GM23338 (cell line): ENCODE measurements around the gene HINT2. TPM values are rescaled to one million over a fixed set of nuclear protein-coding genes. Genes with fewer than 3 reads are reported as not detected.

ENCODE experiments used
- ATAC-seq: fragments of 200-7000 bp; cut with Tn5 transposase; 3 replicates; pipeline ENCODE4 v1.9.1; 2020
- DNase-seq: peaks from one replicate; pipeline ENCODE4 v3.0.0-alpha.2; 2015; ENCODE audit warnings: low spot score
- H2AFZ ChIP-seq: fragments of 200-600 bp; sonication (generic); 2 replicates; pipeline ENCODE4 v1.8.0; 2016; ENCODE audit warnings: antibody characterized with exemption, mild to moderate bottlenecking, moderate library complexity
- H3F3A ChIP-seq: fragments of 200-600 bp; sonication (generic); replicated peaks from 2 replicates; pipeline ENCODE4 v1.8.0; 2017; ENCODE audit warnings: antibody characterized with exemption, mixed run types, low read depth
- H3K27ac ChIP-seq: fragments of 200-600 bp; sonication (generic); 2 replicates; pipeline ENCODE4 v1.6.1; 2016; ENCODE audit warnings: low read depth
- H3K27me3 ChIP-seq: fragments of 200-600 bp; sonication (generic); 2 replicates; pipeline ENCODE4 v1.8.0; 2016; ENCODE audit warnings: mild to moderate bottlenecking, mixed run types, moderate library complexity; ENCODE audit not compliant: insufficient read depth
- H3K36me3 ChIP-seq: fragments of 200-600 bp; sonication (generic); 2 replicates; pipeline ENCODE4 v1.8.0; 2016; ENCODE audit warnings: mild to moderate bottlenecking; ENCODE audit not compliant: insufficient read depth
- H3K4me1 ChIP-seq: fragments of 200-600 bp; sonication (generic); 2 replicates; pipeline ENCODE4 v1.8.0; 2016; ENCODE audit warnings: mild to moderate bottlenecking, moderate library complexity; ENCODE audit not compliant: insufficient read depth
- H3K4me2 ChIP-seq: fragments of 200-600 bp; sonication (generic); 2 replicates; pipeline ENCODE4 v1.7.1; 2017; ENCODE audit warnings: mixed run types
- H3K4me3 ChIP-seq: fragments of 200-600 bp; sonication (generic); 2 replicates; pipeline ENCODE4 v1.6.1; 2016; ENCODE audit warnings: mixed run types
- H3K79me2 ChIP-seq: fragments of 200-600 bp; sonication (generic); replicated peaks from 2 replicates; pipeline ENCODE4 v1.8.0; 2017; ENCODE audit warnings: mild to moderate bottlenecking; ENCODE audit not compliant: insufficient read depth
- H3K9me2 ChIP-seq: fragments of 200-600 bp; sonication (generic); 2 replicates; pipeline ENCODE4 v1.8.0; 2017; ENCODE audit not compliant: insufficient read depth
- H4K20me1 ChIP-seq: fragments of 200-600 bp; sonication (generic); replicated peaks from 2 replicates; pipeline ENCODE4 v1.8.0; 2017; ENCODE audit warnings: mild to moderate bottlenecking; ENCODE audit not compliant: insufficient read depth
- H3K27ac Mint-ChIP-seq: 2 replicates; pipeline ENCODE4 v1.8.0; 2020; ENCODE audit warnings: inconsistent platforms, mild to moderate bottlenecking, moderate library complexity, mixed read lengths
- H3K27me3 Mint-ChIP-seq: 3 replicates; pipeline ENCODE4 v1.8.0; 2022; ENCODE audit warnings: low read depth, mild to moderate bottlenecking, moderate library complexity, mixed read lengths, inconsistent platforms; ENCODE audit not compliant: insufficient read depth, poor library complexity
- H3K36me3 Mint-ChIP-seq: 3 replicates; pipeline ENCODE4 v1.8.0; 2021; ENCODE audit warnings: low read depth, mild to moderate bottlenecking, inconsistent platforms, moderate library complexity, mixed read lengths
- H3K4me1 Mint-ChIP-seq: 3 replicates; pipeline ENCODE4 v1.8.0; 2020; ENCODE audit warnings: mild to moderate bottlenecking, inconsistent platforms, mixed read lengths
- H3K4me3 Mint-ChIP-seq: 3 replicates; pipeline ENCODE4 v1.8.0; 2021; ENCODE audit warnings: moderate library complexity, mild to moderate bottlenecking, inconsistent platforms, mixed read lengths
- H3K9me3 Mint-ChIP-seq: 3 replicates; pipeline ENCODE4 v1.8.0; 2020; ENCODE audit warnings: moderate library complexity, mild to moderate bottlenecking, inconsistent platforms, mixed read lengths
- ETS1 ChIP-seq: IDR thresholded peaks from 2 replicates; pipeline ENCODE4 v1.6.1; 2016; ENCODE audit warnings: antibody characterized with exemption
- EZH2 ChIP-seq: fragments of 200-600 bp; sonication (generic); IDR thresholded peaks from one replicate; pipeline ENCODE4 v1.8.0; 2017; ENCODE audit warnings: antibody characterized with exemption, mild to moderate bottlenecking, low read depth; ENCODE audit not compliant: unreplicated experiment
- EZH2phosphoT487 ChIP-seq: fragments of 200-600 bp; sonication (generic); IDR thresholded peaks from one replicate; pipeline ENCODE4 v1.8.1; 2018; ENCODE audit warnings: antibody characterized with exemption; ENCODE audit not compliant: unreplicated experiment
- JUNB ChIP-seq: IDR thresholded peaks from one replicate; pipeline ENCODE4 v1.6.1; 2016; ENCODE audit warnings: antibody characterized with exemption; ENCODE audit not compliant: unreplicated experiment
- NANOG ChIP-seq: IDR thresholded peaks from 2 replicates; pipeline ENCODE4 v1.6.1; 2016; ENCODE audit warnings: antibody characterized with exemption, borderline replicate concordance
- POLR2AphosphoS5 ChIP-seq: IDR thresholded peaks from 2 replicates; pipeline ENCODE4 v1.6.1; 2016; ENCODE audit warnings: antibody characterized with exemption, low read depth
- REST ChIP-seq: IDR thresholded peaks from one replicate; pipeline ENCODE4 v1.6.1; 2018; ENCODE audit warnings: antibody characterized with exemption; ENCODE audit not compliant: unreplicated experiment
- STAT1 ChIP-seq: IDR thresholded peaks from one replicate; pipeline ENCODE4 v1.6.1; 2016; ENCODE audit warnings: antibody characterized with exemption; ENCODE audit not compliant: unreplicated experiment
- ZNF114 ChIP-seq: fragments of 250-450 bp; sonication (Bioruptor Pico); IDR thresholded peaks from 2 replicates; pipeline ENCODE4 v1.5.0; 2020; ENCODE audit warnings: mild to moderate bottlenecking, moderate library complexity
- ZNF331 ChIP-seq: fragments of 250-450 bp; sonication (Bioruptor Pico); IDR thresholded peaks from 2 replicates; pipeline ENCODE4 v1.5.0; 2020; ENCODE audit warnings: low read depth, mild to moderate bottlenecking, moderate library complexity
- polyA plus RNA-seq: library from polyadenylated mRNA; unstranded; fragments of >200 nt; fragmentation: Nextera tagmentation; extraction: Ambion mirVana; gene quantifications from 2 replicates; pipeline ENCODE4 v1.2.1, GENCODE V29; 2016
- total RNA-seq: library from RNA; depleted of rRNA; stranded (reverse); fragments of >200 nt; shearing (Covaris generic); gene quantifications from 2 replicates; pipeline ENCODE4 v1.2.3, GENCODE V29; 2014
- TF ChIP-seq, protein P1 (sequence below), 2 experiments: fragments of 200-600 bp in 1 of 2; sonication (generic) in 1 of 2; conservative IDR thresholded peaks; 2 replicates each; pipeline versions ENCODE4 v1.5.1 to v1.6.1; 2016 to 2017; ENCODE audit warnings: antibody characterized with exemption in 2 of 2, low read depth in 2 of 2, mild to moderate bottlenecking in 2 of 2, moderate library complexity in 1 of 2

The HINT2 gene
- total and polyA plus RNA-seq, 2 experiments from 2014 or later = 20.9 to 69.9 TPM

DNA sequence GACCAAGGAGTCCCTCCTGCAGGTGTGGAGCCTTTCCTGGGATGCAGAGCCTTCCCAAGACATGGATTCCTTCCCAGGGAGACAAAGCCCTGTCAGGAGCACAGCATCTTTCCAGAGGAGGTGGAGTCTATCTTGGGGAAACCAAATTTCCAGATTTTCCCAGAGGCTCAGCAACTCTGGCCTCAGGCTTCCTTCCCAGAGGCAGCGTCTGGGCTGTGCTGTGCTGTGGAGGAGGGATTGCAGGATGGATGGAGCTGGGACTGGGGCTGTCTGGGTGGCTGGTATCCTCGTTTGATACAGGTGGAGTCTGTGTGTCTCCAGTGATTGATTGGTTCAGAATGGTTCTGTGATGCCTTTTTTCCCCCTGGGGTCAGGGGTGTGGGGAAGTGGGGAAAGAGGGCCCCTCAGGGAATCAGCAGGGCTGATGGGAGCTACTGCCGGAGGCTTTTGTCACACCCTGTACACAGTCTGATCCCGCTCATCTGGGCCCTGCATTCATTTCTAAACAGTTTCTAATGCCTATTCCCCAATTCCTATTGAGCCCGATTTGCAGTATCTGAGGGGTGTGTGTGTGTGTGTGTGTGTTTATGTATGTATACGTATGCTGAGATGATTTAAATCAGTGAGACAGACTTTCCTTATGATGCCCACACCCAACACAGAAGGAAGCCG lies 39.4 kb upstream of the HINT2 start (continued):
- TF ChIP-seq EZH2phosphoT487 = no peak
- TF ChIP-seq ZNF331 = no peak
- TF ChIP-seq ZNF114 (CRISPR knock-in tag) = no peak
- no peak for TF ChIP-seq ETS1

DNA sequence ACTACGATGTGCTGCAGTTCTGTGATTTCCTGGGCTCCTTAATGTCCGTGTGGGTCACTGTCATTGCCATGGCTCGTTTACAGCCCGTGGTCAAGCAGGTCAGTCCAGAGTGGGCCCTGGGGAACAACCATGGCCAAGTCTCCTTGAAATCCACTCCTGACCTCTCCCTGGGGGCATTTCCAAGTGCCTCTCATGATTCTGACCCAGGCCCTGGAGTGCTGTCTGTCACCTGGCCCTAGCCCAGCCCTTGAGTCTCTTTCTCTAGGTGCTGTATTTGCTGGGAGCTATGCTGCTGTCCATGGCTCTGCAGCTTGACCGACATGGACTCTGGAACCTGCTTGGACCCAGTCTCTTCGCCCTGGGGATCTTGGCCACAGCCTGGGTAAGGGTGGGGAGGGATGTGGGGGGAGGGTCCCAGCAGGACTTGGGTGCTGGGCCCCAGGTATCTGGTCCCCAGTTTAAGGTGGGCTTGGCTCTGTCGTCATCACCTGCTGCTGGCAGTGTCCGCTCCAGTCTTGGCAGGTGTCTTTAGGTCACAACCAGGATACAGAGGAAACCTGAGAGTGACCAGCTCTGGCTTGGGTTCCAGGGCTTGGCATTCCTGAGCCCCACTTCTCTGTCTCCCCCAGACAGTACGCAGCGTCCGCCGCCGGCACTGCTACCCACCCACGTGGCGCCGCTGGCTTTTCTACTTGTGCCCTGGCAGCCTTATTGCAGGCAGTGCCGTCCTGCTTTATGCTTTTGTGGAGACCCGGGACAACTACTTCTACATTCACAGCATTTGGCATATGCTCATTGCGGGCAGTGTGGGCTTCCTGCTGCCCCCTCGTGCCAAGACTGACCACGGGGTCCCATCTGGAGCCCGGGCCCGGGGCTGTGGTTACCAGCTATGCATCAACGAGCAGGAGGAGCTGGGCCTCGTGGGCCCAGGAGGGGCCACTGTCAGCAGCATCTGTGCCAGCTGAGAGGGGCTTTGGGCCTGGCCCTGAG lies 38.3 kb upstream of the HINT2 start:
- no peak overlapping the region for H2AFZ ChIP-seq
- Mint-ChIP-seq H3K27ac (no peak overlapping the region), H3K4me1 (no peaks in the 10 kb centered on the region), H3K4me3 (no peak overlapping the region), H3K9me3 (no peaks in the 10 kb centered on the region), H3K36me3 (peaks cover under 1% of the 10 kb centered on the region; the same call in 2 of the 3 replicates), H3K27me3 (peaks cover 2% of the 10 kb centered on the region)
- no peak overlapping the region for H3K4me2 ChIP-seq
- H3K27me3 ChIP-seq = no peaks in the 10 kb centered on the region
- H4K20me1 ChIP-seq = no peaks in the 10 kb centered on the region
- no peak overlapping the region for H3K4me3 ChIP-seq
- DNase-seq (no peak), ATAC-seq (no peak)
- H3F3A ChIP-seq = no peaks in the 10 kb centered on the region
- TF ChIP-seq, protein P1, sequence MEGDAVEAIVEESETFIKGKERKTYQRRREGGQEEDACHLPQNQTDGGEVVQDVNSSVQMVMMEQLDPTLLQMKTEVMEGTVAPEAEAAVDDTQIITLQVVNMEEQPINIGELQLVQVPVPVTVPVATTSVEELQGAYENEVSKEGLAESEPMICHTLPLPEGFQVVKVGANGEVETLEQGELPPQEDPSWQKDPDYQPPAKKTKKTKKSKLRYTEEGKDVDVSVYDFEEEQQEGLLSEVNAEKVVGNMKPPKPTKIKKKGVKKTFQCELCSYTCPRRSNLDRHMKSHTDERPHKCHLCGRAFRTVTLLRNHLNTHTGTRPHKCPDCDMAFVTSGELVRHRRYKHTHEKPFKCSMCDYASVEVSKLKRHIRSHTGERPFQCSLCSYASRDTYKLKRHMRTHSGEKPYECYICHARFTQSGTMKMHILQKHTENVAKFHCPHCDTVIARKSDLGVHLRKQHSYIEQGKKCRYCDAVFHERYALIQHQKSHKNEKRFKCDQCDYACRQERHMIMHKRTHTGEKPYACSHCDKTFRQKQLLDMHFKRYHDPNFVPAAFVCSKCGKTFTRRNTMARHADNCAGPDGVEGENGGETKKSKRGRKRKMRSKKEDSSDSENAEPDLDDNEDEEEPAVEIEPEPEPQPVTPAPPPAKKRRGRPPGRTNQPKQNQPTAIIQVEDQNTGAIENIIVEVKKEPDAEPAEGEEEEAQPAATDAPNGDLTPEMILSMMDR (conservative IDR thresholded peaks at IDR 0.05; ENCODE audit: low read depth in 2 of 2) = no peak
- TF ChIP-seq STAT1 = no peak
- no peak for TF ChIP-seq EZH2
- TF ChIP-seq NANOG = no peak
- no peak for TF ChIP-seq JUNB
- TF ChIP-seq REST = no peak
- TF ChIP-seq POLR2AphosphoS5 = no peak
- no peak for TF ChIP-seq ZNF331
- H3K4me1 ChIP-seq = no peaks in the 10 kb centered on the region
- no peak overlapping the region for H3K27ac ChIP-seq
- H3K36me3 ChIP-seq = no peaks in the 10 kb centered on the region
- H3K79me2 ChIP-seq = no peaks in the 10 kb centered on the region
- H3K9me2 ChIP-seq = no peaks in the 10 kb centered on the region
